ENCODE results near the gene PSRC1. TPM values are rescaled to one million over a fixed set of nuclear protein-coding genes. Genes with fewer than 3 reads are reported as not detected.

PSRC1 gene
- polyA plus RNA-seq, 12 donors: 8.3 to 25.4 (median 12.7) TPM; not detected in 1

Other genes starting within 250 kb of the PSRC1 start
- gene WDR47, start 241.0 kb downstream of the PSRC1 start, polyA plus RNA-seq (ENCODE audit: insufficient read length in 12 of 12): 10 to 100 TPM in 11 of 12 donors, not detected in 1; 11.2 to 30.8 (median 13.0) TPM
- gene TAF13, start 207.1 kb downstream of the PSRC1 start, polyA plus RNA-seq (ENCODE audit: insufficient read length in 12 of 12): 10 to 100 TPM in 11 of 12 donors, not detected in 1; 13.5 to 65.1 (median 49.6) TPM
- gene TMEM167B, start 192.4 kb downstream of the PSRC1 start, polyA plus RNA-seq (ENCODE audit: insufficient read length in 12 of 12): 10 to 100 TPM in 11 of 12 donors, not detected in 1; 36.6 to 49.2 (median 42.4) TPM
- 1 to 10 TPM in 1 of 12 donors, under 1 TPM in 10, not detected in 1; 0.20 to 1.7 (median 0.49) TPM for gene ELAPOR1, start 169.0 kb downstream of the PSRC1 start, polyA plus RNA-seq (ENCODE audit: insufficient read length in 12 of 12)
- 10 to 100 TPM in 11 of 12 donors, not detected in 1; 70.1 to 99.2 (median 84.2) TPM for gene SARS1, start 69.2 kb downstream of the PSRC1 start, polyA plus RNA-seq (ENCODE audit: insufficient read length in 12 of 12)
- 10 to 100 TPM in 2 of 12 donors, 1 to 10 TPM in 9, not detected in 1; 3.5 to 16.7 (median 4.7) TPM for gene CELSR2, start 33.6 kb downstream of the PSRC1 start, polyA plus RNA-seq (ENCODE audit: insufficient read length in 12 of 12)
- gene MYBPHL, start 23.9 kb upstream of the PSRC1 start, polyA plus RNA-seq (ENCODE audit: insufficient read length in 12 of 12): 1 to 10 TPM in 3 of 12 donors, under 1 TPM in 7, not detected in 2; 0.26 to 1.3 (median 0.55) TPM
- 10 to 100 TPM in 11 of 12 donors, not detected in 1; 20.0 to 42.1 (median 34.6) TPM for gene SORT1, start 114.8 kb upstream of the PSRC1 start, polyA plus RNA-seq (ENCODE audit: insufficient read length in 12 of 12)
- gene PSMA5, start 143.3 kb upstream of the PSRC1 start, polyA plus RNA-seq (ENCODE audit: insufficient read length in 12 of 12): 10 to 100 TPM in 11 of 12 donors, not detected in 1; 32.0 to 84.2 (median 70.4) TPM
- 100 to 1,000 TPM in 11 of 12 donors, 10 to 100 TPM in 1; 64.4 to 356 (median 243) TPM for gene SYPL2, start 183.4 kb upstream of the PSRC1 start, polyA plus RNA-seq (ENCODE audit: insufficient read length in 12 of 12)
- 10 to 100 TPM in 10 of 12 donors, 1 to 10 TPM in 1, not detected in 1; 9.3 to 30.9 (median 21.0) TPM for gene ATXN7L2, start 200.8 kb upstream of the PSRC1 start, polyA plus RNA-seq (ENCODE audit: insufficient read length in 12 of 12)
- 10 to 100 TPM in 4 of 12 donors, 1 to 10 TPM in 7, not detected in 1; 6.9 to 13.9 (median 9.4) TPM for gene CYB561D1, start 210.9 kb upstream of the PSRC1 start, polyA plus RNA-seq (ENCODE audit: insufficient read length in 12 of 12)
- 10 to 100 TPM in 8 of 12 donors, 1 to 10 TPM in 3, not detected in 1; 4.1 to 16.8 (median 12.4) TPM for gene AMIGO1, start 226.6 kb upstream of the PSRC1 start, polyA plus RNA-seq (ENCODE audit: insufficient read length in 12 of 12)